Neural progenitor cell (in vitro differentiated cells): ENCODE data around the gene PCSK4.

Source experiments
- EZH2 ChIP-seq: fragments of 200-600 bp; sonication (generic); IDR thresholded peaks from 2 replicates; pipeline ENCODE4 v1.6.1; 2017; ENCODE audit warnings: antibody characterized with exemption, mild to moderate bottlenecking, moderate library complexity
- TF ChIP-seq, protein P1 (sequence below): fragments of 200-600 bp; sonication (generic); IDR thresholded peaks from 2 replicates; pipeline ENCODE4 v1.5.1; 2017; ENCODE audit warnings: antibody characterized with exemption, mild to moderate bottlenecking

DNA sequence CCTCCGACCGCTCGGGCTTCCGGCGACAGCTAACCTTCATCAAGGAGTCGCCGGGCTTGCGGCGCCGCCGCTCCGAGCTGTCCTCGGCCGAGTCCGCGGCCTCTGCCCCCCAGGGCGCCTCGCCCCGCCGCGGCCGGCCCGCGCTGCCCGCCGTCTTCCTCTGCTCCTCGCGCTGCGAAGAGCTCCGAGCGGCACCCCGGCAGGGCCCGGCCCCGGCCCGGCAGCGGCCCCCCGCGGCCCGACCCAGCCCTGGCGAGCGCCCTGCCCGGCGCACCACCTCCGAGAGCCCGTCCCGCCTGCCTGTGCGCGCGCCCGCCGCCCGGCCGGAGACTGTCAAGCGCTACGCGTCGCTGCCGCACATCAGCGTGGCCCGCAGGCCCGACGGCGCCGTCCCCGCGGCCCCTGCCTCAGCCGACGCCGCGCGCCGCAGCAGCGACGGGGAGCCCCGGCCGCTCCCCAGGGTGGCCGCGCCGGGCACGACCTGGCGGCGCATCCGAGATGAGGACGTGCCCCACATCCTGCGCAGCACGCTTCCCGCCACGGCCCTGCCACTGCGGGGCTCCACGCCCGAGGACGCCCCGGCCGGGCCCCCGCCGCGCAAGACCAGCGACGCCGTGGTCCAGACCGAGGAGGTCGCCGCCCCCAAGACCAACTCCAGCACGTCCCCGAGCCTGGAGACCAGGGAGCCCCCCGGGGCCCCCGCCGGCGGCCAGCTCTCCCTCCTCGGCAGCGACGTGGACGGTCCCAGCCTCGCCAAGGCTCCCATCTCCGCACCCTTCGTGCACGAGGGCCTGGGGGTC is 20.7 kb downstream of the PCSK4 start:
- TF ChIP-seq, protein P1, sequence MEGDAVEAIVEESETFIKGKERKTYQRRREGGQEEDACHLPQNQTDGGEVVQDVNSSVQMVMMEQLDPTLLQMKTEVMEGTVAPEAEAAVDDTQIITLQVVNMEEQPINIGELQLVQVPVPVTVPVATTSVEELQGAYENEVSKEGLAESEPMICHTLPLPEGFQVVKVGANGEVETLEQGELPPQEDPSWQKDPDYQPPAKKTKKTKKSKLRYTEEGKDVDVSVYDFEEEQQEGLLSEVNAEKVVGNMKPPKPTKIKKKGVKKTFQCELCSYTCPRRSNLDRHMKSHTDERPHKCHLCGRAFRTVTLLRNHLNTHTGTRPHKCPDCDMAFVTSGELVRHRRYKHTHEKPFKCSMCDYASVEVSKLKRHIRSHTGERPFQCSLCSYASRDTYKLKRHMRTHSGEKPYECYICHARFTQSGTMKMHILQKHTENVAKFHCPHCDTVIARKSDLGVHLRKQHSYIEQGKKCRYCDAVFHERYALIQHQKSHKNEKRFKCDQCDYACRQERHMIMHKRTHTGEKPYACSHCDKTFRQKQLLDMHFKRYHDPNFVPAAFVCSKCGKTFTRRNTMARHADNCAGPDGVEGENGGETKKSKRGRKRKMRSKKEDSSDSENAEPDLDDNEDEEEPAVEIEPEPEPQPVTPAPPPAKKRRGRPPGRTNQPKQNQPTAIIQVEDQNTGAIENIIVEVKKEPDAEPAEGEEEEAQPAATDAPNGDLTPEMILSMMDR, result no peak
- TF ChIP-seq EZH2, result no peak
